Suprapubic skin (tissue), 4 donors: ENCODE data around the gene SETBP1. TPM values are rescaled to one million over a fixed set of nuclear protein-coding genes. Genes with fewer than 3 reads are reported as not detected.

Experiments used
- DNase-seq, 2 donors: peaks; one replicate each; pipeline ENCODE4 v3.0.0-alpha.2; 2019; ENCODE audit warnings: low spot score in 2 of 2
- H3K27ac ChIP-seq: fragments of 200-600 bp; sonication (generic); one replicate; pipeline ENCODE4 v1.5.1; 2019
- H3K27me3 ChIP-seq: fragments of 200-600 bp; sonication (generic); one replicate; pipeline ENCODE4 v1.5.1; 2019
- H3K36me3 ChIP-seq: fragments of 200-600 bp; sonication (generic); one replicate; pipeline ENCODE4 v1.5.1; 2019
- H3K4me1 ChIP-seq: fragments of 200-600 bp; sonication (generic); one replicate; pipeline ENCODE4 v1.5.1; 2019
- H3K4me3 ChIP-seq: fragments of 200-600 bp; sonication (generic); one replicate; pipeline ENCODE4 v1.5.1; 2019; ENCODE audit warnings: mild to moderate bottlenecking
- H3K9me3 ChIP-seq: fragments of 200-600 bp; sonication (generic); one replicate; pipeline ENCODE4 v1.5.1; 2019
- CTCF ChIP-seq, 2 donors: fragments of 200-600 bp in 1 of 2; fragments of 450-650 bp in 1 of 2; sonication (generic) in 1 of 2; IDR thresholded peaks; one replicate each; pipeline ENCODE4 v1.5.1; 2016 to 2019; ENCODE audit warnings: antibody characterized with exemption in 2 of 2, mild to moderate bottlenecking in 1 of 2, moderate library complexity in 1 of 2
- EP300 ChIP-seq: sonication (generic); formaldehyde crosslinking; IDR thresholded peaks from one replicate; pipeline ENCODE4 v1.6.1; 2017; ENCODE audit warnings: antibody characterized with exemption
- POLR2A ChIP-seq, 2 donors: fragments of 450-650 bp; IDR thresholded peaks; one replicate each; pipeline ENCODE4 v1.6.1; 2017; ENCODE audit warnings: antibody characterized with exemption in 2 of 2, mild to moderate bottlenecking in 2 of 2, moderate library complexity in 2 of 2
- POLR2AphosphoS5 ChIP-seq, 3 donors: sonication (generic); formaldehyde crosslinking; IDR thresholded peaks; one replicate each; pipeline ENCODE4 v1.6.1; 2017; ENCODE audit warnings: antibody characterized with exemption in 3 of 3
- WGBS: methylation state at CpG from one replicate; pipeline ENCODE4 v1.1.5; 2018; 5-methylcytosine and 5-hydroxymethylcytosine counted together
- total RNA-seq, 4 donors: library from RNA; depleted of rRNA; stranded (reverse); fragments of >200 nt; gene quantifications; one replicate each; pipeline ENCODE4 v1.1.0, GENCODE V29; 2016

The SETBP1 gene
- total RNA-seq, 4 donors from 2014 or later, result 13.1 to 25.6 (median 17.2) TPM

GRCh38 chr18:44793685-44794084 lies 113.0 kb downstream of the SETBP1 start:
- peaks cover 31% of the 10 kb centered on the region for H3K4me1 ChIP-seq
- TF ChIP-seq POLR2A (IDR thresholded peaks at IDR 0.05) (no peak), CTCF (IDR thresholded peaks at IDR 0.05) (no peak), EP300 (no peak), POLR2AphosphoS5 (IDR thresholded peaks at IDR 0.05) (no peak)
- WGBS, result 97% methylated on average over 1 of the region's 1 CpG
- H3K27ac ChIP-seq, result no peak overlapping the region
- H3K27me3 ChIP-seq, result no peaks in the 10 kb centered on the region
- no peak for DNase-seq
- H3K4me3 ChIP-seq, result no peak overlapping the region
- no peaks in the 10 kb centered on the region for H3K36me3 ChIP-seq
- H3K9me3 ChIP-seq, result no peaks in the 10 kb centered on the region

GRCh38 chr18:44795241-44795640 lies 114.6 kb downstream of the SETBP1 start:
- Histone ChIP-seq H3K36me3 (no peaks in the 10 kb centered on the region), H3K27me3 (no peaks in the 10 kb centered on the region), H3K27ac (no peak overlapping the region), H3K9me3 (no peaks in the 10 kb centered on the region), H3K4me1 (peaks cover 17% of the 10 kb centered on the region), H3K4me3 (no peak overlapping the region)
- TF ChIP-seq CTCF (IDR thresholded peaks at IDR 0.05), result no peak
- TF ChIP-seq EP300, result no peak
- TF ChIP-seq POLR2A (IDR thresholded peaks at IDR 0.05), result no peak
- no peak for TF ChIP-seq POLR2AphosphoS5 (IDR thresholded peaks at IDR 0.05)
- whole genome bisulfite sequencing, result 96% methylated on average over 4 of the region's 4 CpGs
- no peak for DNase-seq

- no peak for DNase-seq
- 81% methylated on average over 6 of the region's 6 CpGs for WGBS
- H3K4me1 ChIP-seq, result peaks cover 7% of the 10 kb centered on the region
These were observed 116.0 kb downstream of the SETBP1 start for GRCh38 chr18:44796429-44797428.

GRCh38 chr18:44798433-44799048 lies 117.9 kb downstream of the SETBP1 start:
- DNase-seq, result no peak
- Histone ChIP-seq H3K4me3 (no peak overlapping the region), H3K4me1 (peaks cover 8% of the 10 kb centered on the region), H3K27me3 (no peaks in the 10 kb centered on the region), H3K36me3 (no peaks in the 10 kb centered on the region), H3K27ac (no peak overlapping the region), H3K9me3 (no peaks in the 10 kb centered on the region)
- TF ChIP-seq POLR2A (IDR thresholded peaks at IDR 0.05) (no peak), CTCF (IDR thresholded peaks at IDR 0.05) (no peak), EP300 (no peak), POLR2AphosphoS5 (IDR thresholded peaks at IDR 0.05) (no peak)
- 83% methylated on average over 3 of the region's 3 CpGs for WGBS

More at GRCh38 chr18:44796429-44797428, 116.0 kb downstream of the SETBP1 start:
- Histone ChIP-seq H3K4me3 (no peak overlapping the region), H3K36me3 (no peaks in the 10 kb centered on the region), H3K9me3 (no peaks in the 10 kb centered on the region), H3K27ac (no peak overlapping the region), H3K27me3 (no peaks in the 10 kb centered on the region)
- TF ChIP-seq EP300 (no peak), POLR2AphosphoS5 (IDR thresholded peaks at IDR 0.05) (no peak), CTCF (IDR thresholded peaks at IDR 0.05) (no peak), POLR2A (IDR thresholded peaks at IDR 0.05) (no peak)

GRCh38 chr18:44799382-44799906 lies 118.8 kb downstream of the SETBP1 start:
- no peaks in the 10 kb centered on the region for H3K36me3 ChIP-seq
- DNase-seq, result no peak
- no peak overlapping the region for H3K4me3 ChIP-seq
- no peaks in the 10 kb centered on the region for H3K27me3 ChIP-seq
- TF ChIP-seq CTCF (IDR thresholded peaks at IDR 0.05), result no peak
- TF ChIP-seq EP300, result no peak
- no peak for TF ChIP-seq POLR2A (IDR thresholded peaks at IDR 0.05)
- TF ChIP-seq POLR2AphosphoS5 (IDR thresholded peaks at IDR 0.05), result no peak
- H3K4me1 ChIP-seq, result peaks cover 9% of the 10 kb centered on the region
- no peak overlapping the region for H3K27ac ChIP-seq
- whole genome bisulfite sequencing, result 97% methylated on average over 4 of the region's 4 CpGs
- H3K9me3 ChIP-seq, result no peaks in the 10 kb centered on the region
